Liver (tissue), 9 donors: ENCODE results near the gene NUCB2. TPM values are rescaled to one million over a fixed set of nuclear protein-coding genes. Genes with fewer than 3 reads are reported as not detected.

Experiments
- DNase-seq: peaks from one replicate; pipeline ENCODE4 v3.0.0-alpha.2; 2017; ENCODE audit warnings: low spot score
- H3K27ac ChIP-seq, 2 donors: one replicate each; pipeline ENCODE4 v1.7.0; 2013; ENCODE audit warnings: inconsistent platforms in 2 of 2, low read length in 2 of 2, control low read depth in 1 of 2, low read depth in 1 of 2, mild to moderate bottlenecking in 1 of 2
- H3K27me3 ChIP-seq, 4 donors: one replicate each; pipeline versions ENCODE4 v1.6.1 to v1.7.0; 2013; ENCODE audit warnings: low read length in 3 of 4, inconsistent platforms in 1 of 4, mild to moderate bottlenecking in 1 of 4, moderate library complexity in 1 of 4; ENCODE audit not compliant: control insufficient read depth in 4 of 4, insufficient read depth in 4 of 4
- H3K36me3 ChIP-seq, 4 donors: one replicate each; pipeline versions ENCODE4 v1.6.1 to v1.7.0; 2013; ENCODE audit warnings: low read length in 3 of 4, mild to moderate bottlenecking in 3 of 4, low read depth in 1 of 4, moderate library complexity in 1 of 4; ENCODE audit not compliant: control insufficient read depth in 4 of 4, insufficient read depth in 3 of 4
- H3K4me1 ChIP-seq, 4 donors: one replicate each; pipeline versions ENCODE4 v1.6.1 to v1.7.0; 2013; ENCODE audit warnings: low read length in 3 of 4, mild to moderate bottlenecking in 3 of 4, moderate library complexity in 1 of 4; ENCODE audit not compliant: control insufficient read depth in 4 of 4, insufficient read depth in 4 of 4
- H3K4me3 ChIP-seq, 3 donors: one replicate each; pipeline versions ENCODE4 v1.6.1 to v1.7.0; 2013; ENCODE audit warnings: low read length in 3 of 3, control low read depth in 1 of 3, low read depth in 1 of 3, mild to moderate bottlenecking in 1 of 3
- H3K9ac ChIP-seq, 2 donors: one replicate each; pipeline ENCODE4 v1.7.0; 2013; ENCODE audit warnings: low read length in 2 of 2, mild to moderate bottlenecking in 2 of 2, moderate library complexity in 2 of 2, control low read depth in 1 of 2, low read depth in 1 of 2
- H3K9me3 ChIP-seq, 4 donors: one replicate each; pipeline versions ENCODE4 v1.6.1 to v1.7.0; 2013; ENCODE audit warnings: low read length in 3 of 4; ENCODE audit not compliant: control insufficient read depth in 4 of 4
- ATF3 ChIP-seq: IDR thresholded peaks from 2 replicates; pipeline ENCODE4 v1.6.1; 2016; ENCODE audit warnings: antibody characterized with exemption
- CTCF ChIP-seq: fragments of 150-350 bp; IDR thresholded peaks from 2 replicates; pipeline ENCODE4 v1.5.1; 2017; ENCODE audit warnings: improper control_type of control experiment, low read depth, low read length; ENCODE audit not compliant: missing input control
- FOXA1 ChIP-seq: IDR thresholded peaks from 2 replicates; pipeline ENCODE4 v1.6.1; 2016; ENCODE audit warnings: antibody characterized with exemption
- FOXA2 ChIP-seq: IDR thresholded peaks from 2 replicates; pipeline ENCODE4 v1.6.1; 2016; ENCODE audit warnings: antibody characterized with exemption
- HNF4A ChIP-seq, 2 donors: conservative IDR thresholded peaks; 2 replicates each; pipeline ENCODE4 v1.6.1; 2016; ENCODE audit warnings: antibody characterized with exemption in 2 of 2, mild to moderate bottlenecking in 2 of 2
- HNF4G ChIP-seq: IDR thresholded peaks from 2 replicates; pipeline ENCODE4 v1.6.1; 2016; ENCODE audit warnings: antibody characterized with exemption
- JUND ChIP-seq, 2 donors: IDR thresholded peaks; 2 replicates each; pipeline ENCODE4 v1.6.1; 2016; ENCODE audit warnings: antibody characterized with exemption in 2 of 2
- MAX ChIP-seq: IDR thresholded peaks from 2 replicates; pipeline ENCODE4 v1.6.1; 2016; ENCODE audit warnings: antibody characterized with exemption
- RAD21 ChIP-seq, 2 donors: IDR thresholded peaks; 2 replicates each; pipeline ENCODE4 v1.6.1; 2016; ENCODE audit warnings: antibody characterized with exemption in 2 of 2, mild to moderate bottlenecking in 2 of 2
- RXRA ChIP-seq, 2 donors: IDR thresholded peaks; 2 replicates each; pipeline ENCODE4 v1.6.1; 2017 to 2018; ENCODE audit warnings: antibody characterized with exemption in 2 of 2, mild to moderate bottlenecking in 1 of 2
- SP1 ChIP-seq: IDR thresholded peaks from 2 replicates; pipeline ENCODE4 v1.6.1; 2018; ENCODE audit warnings: antibody characterized with exemption, mild to moderate bottlenecking
- TAF1 ChIP-seq: conservative IDR thresholded peaks from 2 replicates; pipeline ENCODE4 v1.6.1; 2016; ENCODE audit warnings: antibody characterized with exemption, mild to moderate bottlenecking
- YY1 ChIP-seq: IDR thresholded peaks from 2 replicates; pipeline ENCODE4 v1.6.1; 2016; ENCODE audit warnings: antibody characterized with exemption, mild to moderate bottlenecking
- ZBTB33 ChIP-seq: IDR thresholded peaks from 2 replicates; pipeline ENCODE4 v1.6.1; 2016; ENCODE audit warnings: antibody characterized with exemption
- WGBS: extraction: QIAGEN DNeasy Blood & Tissue Kit; methylation state at CpG from one replicate; pipeline ENCODE4 v1.1.7; 2013; 5-methylcytosine and 5-hydroxymethylcytosine counted together
- polyA plus RNA-seq, 2 donors: library from polyadenylated mRNA; stranded (reverse) in 1 of 2; unstranded in 1 of 2; fragments of 200-250 nt in 1 of 2; fragments of >200 nt in 1 of 2; fragmentation: Nextera tagmentation in 1 of 2; extraction: Ambion mirVana in 1 of 2; gene quantifications; one replicate each; pipeline versions ENCODE4 v1.2.1 to v1.2.3, GENCODE V29; 2013 to 2015
- total RNA-seq, 2 donors: library from RNA; depleted of rRNA; stranded (reverse); fragments of >200 nt; gene quantifications; one replicate each; pipeline ENCODE4 v1.2.3, GENCODE V29; 2014
- donor health status: healthy.
- donor health status: healthy.
- donor health status: healthy.
- donor health status: healthy.
- donor health status: healthy.

NUCB2 gene
- total and polyA plus RNA-seq, 4 donors = 68.5 to 112 (median 103) TPM

- under 1% methylated on average over 17 of the region's 17 CpGs for WGBS
- Histone ChIP-seq H3K9me3 (no peaks in the 10 kb centered on the region), H3K4me1 (peaks cover 0 to 7% (median 4%) of the 10 kb centered on the region in 4 donors), H3K27me3 (no peaks in the 10 kb centered on the region), H3K27ac (peak overlapping the region; percentile 67 to 78), H3K9ac (peak overlapping the region in 1 of 2 donors; percentile 69), H3K36me3 (no peaks in the 10 kb centered on the region), H3K4me3 (peak overlapping the region; percentile 86 to 92 (median 86))
- peak; percentile 81 for TF ChIP-seq YY1
- TF ChIP-seq MAX = no peak
- DNase-seq = no peak
Observed at GRCh38 chr11:17277024-17277584, 565 bp downstream of the NUCB2 start.

GRCh38 chr11:17280494-17281127 is 4.1 kb downstream of the NUCB2 start:
- Histone ChIP-seq H3K4me1 (peaks cover 0 to 7% (median 4%) of the 10 kb centered on the region in 4 donors), H3K36me3 (peaks cover 0 to 6% (median 0%) of the 10 kb centered on the region in 4 donors), H3K27me3 (no peaks in the 10 kb centered on the region), H3K27ac (no peak overlapping the region), H3K9ac (no peak overlapping the region), H3K4me3 (no peak overlapping the region), H3K9me3 (no peaks in the 10 kb centered on the region)
- no peak for DNase-seq
- WGBS = 88% methylated on average over 9 of the region's 9 CpGs
- TF ChIP-seq HNF4A (conservative IDR thresholded peaks at IDR 0.05) (no peak), FOXA1 (no peak), ATF3 (no peak), YY1 (no peak), TAF1 (no peak), RXRA (IDR thresholded peaks at IDR 0.05) (no peak), ZBTB33 (no peak), RAD21 (IDR thresholded peaks at IDR 0.05) (no peak), CTCF (no peak), SP1 (no peak), MAX (no peak)

GRCh38 chr11:17286332-17286731 is 9.8 kb downstream of the NUCB2 start:
- TF ChIP-seq HNF4A (conservative IDR thresholded peaks at IDR 0.05) (no peak), FOXA1 (no peak), HNF4G (no peak), CTCF (no peak), YY1 (no peak), MAX (no peak), SP1 (no peak), RAD21 (IDR thresholded peaks at IDR 0.05) (no peak), ZBTB33 (no peak), JUND (IDR thresholded peaks at IDR 0.05) (no peak), RXRA (IDR thresholded peaks at IDR 0.05) (no peak), ATF3 (no peak), FOXA2 (no peak)
- H3K36me3 ChIP-seq = peaks cover 0 to 17% (median 3%) of the 10 kb centered on the region in 4 donors
- no peak overlapping the region for H3K27ac ChIP-seq
- DNase-seq = no peak
- no peaks in the 10 kb centered on the region for H3K27me3 ChIP-seq
- no peak overlapping the region for H3K9ac ChIP-seq
- H3K4me3 ChIP-seq = no peak overlapping the region
- H3K9me3 ChIP-seq = no peaks in the 10 kb centered on the region
- 94% methylated on average over 1 of the region's 1 CpG for WGBS
- H3K4me1 ChIP-seq = no peaks in the 10 kb centered on the region
